DMS 273 (cell line): ENCODE measurements around the gene ITGB7.

Experiments used
- DNase-seq: peaks from one replicate; lab custom pipeline; 2025; ENCODE audit not compliant: unreplicated experiment; lab: John Stamatoyannopoulos, UW

Gene ITGB7, protein sequence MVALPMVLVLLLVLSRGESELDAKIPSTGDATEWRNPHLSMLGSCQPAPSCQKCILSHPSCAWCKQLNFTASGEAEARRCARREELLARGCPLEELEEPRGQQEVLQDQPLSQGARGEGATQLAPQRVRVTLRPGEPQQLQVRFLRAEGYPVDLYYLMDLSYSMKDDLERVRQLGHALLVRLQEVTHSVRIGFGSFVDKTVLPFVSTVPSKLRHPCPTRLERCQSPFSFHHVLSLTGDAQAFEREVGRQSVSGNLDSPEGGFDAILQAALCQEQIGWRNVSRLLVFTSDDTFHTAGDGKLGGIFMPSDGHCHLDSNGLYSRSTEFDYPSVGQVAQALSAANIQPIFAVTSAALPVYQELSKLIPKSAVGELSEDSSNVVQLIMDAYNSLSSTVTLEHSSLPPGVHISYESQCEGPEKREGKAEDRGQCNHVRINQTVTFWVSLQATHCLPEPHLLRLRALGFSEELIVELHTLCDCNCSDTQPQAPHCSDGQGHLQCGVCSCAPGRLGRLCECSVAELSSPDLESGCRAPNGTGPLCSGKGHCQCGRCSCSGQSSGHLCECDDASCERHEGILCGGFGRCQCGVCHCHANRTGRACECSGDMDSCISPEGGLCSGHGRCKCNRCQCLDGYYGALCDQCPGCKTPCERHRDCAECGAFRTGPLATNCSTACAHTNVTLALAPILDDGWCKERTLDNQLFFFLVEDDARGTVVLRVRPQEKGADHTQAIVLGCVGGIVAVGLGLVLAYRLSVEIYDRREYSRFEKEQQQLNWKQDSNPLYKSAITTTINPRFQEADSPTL

DNA sequence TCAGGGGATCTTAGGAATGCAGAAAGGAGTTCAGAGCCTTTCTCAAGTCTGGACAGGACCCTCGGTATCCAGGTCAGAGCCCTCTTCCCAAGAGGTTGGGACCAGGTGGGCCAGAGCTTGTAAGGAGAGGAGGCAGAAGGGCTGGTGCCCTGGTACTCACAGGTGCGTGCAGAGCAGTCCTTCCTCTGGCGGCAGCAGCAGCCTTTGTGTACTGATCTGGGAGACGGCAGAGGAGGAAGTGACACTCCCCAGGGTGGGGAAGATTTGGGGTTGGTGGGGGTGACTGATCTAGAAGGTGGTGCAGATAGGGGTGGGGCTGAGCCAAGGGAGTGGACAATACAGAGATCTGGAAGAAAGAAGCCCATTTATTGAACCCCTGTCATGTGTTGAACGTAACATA is at the start of gene ITGB7:
ITGB7 (minus strand) TSS at position 210 of the 400 bp plus-strand sequence. CDS start 6,808 bp downstream, outside the sequence.
- no peak for DNase-seq

DNA sequence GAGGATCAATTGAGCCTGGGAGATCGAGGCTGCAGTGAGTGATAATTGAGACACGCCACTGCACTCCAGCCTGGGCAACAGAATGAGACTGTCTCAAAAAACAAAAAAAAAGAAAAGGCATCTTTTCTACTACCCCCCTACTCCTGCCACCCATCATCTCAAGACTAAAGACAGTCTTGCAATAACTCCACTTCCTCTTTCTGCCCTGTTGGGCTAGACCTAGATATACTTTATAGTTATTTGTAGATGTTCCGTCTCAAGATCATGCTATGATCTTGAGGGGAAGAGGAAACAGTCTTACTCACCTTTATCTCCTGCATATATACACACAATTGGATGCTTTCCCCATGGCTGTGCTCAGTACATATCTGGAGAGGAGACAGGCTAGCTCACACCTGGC is 48.9 kb upstream of the ITGB7 start:
- DNase-seq = no peak

DNA sequence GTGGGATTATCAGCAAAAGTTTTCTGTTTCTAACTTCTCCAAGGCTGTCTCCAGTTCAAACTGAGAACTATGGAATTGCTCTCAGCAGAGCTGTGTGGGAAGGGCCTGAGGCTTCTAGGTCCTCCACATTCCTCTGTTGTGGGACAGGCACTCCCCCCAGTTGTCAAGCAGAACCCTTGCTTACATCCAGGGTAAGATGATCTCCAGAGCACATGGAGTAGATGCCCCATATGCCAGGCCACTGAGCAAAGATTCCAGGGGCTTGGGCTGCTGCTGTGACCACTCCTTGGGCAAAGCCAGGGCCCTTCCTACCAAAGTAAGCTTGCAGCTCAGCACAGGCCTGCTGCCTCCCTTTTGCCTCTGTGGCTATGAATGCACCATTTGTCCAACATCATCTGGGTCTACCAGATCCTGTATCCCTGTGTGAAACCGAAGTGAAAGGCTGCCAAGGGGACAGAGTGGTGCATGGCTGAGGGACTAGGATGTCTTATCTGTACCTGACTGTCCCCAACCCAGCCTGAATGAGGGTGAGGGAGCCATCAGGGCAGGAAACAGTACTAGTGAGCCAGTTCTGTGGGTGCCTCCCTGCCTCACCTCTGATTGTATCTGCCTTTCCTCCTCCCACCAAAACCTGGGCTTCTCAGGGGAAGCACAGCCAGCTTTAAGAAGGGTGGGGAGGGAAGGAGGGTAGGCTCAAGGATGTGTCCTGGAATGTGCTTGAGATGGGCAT is 47.9 kb upstream of the ITGB7 start:
- no peak for DNase-seq

DNA sequence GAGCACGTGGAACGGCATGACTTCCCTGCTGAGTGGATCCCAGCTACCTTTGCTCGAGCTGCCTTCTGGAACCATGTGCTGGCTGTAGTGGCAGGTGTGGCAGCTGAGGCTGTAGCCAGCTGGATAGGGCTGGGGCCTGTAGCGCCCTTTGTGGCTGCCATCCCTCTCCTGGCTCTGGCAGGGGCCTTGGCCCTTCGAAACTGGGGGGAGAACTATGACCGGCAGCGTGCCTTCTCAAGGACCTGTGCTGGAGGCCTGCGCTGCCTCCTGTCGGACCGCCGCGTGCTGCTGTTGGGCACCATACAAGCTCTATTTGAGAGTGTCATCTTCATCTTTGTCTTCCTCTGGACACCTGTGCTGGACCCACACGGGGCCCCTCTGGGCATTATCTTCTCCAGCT is 46.2 kb upstream of the ITGB7 start:
- no peak for DNase-seq

DNA sequence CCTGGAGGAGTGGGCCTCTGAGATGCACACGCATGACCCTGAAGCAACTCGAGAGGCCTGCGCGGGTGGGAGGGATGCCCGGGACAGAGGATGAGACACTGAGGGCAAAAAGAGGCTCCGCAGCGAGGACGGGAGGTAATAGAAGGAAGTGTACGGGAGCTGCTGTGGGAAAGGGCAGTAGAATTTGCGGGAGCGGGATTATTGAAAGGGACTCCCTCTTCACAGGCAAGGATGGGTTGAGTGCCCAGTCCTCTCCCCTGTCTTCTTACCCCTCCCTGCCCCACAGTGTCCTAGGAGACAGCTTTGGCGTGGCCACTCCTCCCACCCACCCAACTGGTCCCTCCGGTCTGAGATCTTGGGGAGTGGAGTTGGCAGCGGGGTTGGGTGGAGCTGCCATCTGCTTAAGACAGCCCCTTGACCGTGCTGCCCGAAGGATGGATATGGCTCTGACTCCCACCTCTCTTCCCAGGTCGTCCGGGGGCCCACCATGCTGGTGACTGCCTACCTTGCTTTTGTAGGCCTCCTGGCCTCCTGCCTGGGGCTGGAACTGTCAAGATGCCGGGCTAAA is 45.4 kb upstream of the ITGB7 start:
- DNase-seq = peak; percentile 65

DNA sequence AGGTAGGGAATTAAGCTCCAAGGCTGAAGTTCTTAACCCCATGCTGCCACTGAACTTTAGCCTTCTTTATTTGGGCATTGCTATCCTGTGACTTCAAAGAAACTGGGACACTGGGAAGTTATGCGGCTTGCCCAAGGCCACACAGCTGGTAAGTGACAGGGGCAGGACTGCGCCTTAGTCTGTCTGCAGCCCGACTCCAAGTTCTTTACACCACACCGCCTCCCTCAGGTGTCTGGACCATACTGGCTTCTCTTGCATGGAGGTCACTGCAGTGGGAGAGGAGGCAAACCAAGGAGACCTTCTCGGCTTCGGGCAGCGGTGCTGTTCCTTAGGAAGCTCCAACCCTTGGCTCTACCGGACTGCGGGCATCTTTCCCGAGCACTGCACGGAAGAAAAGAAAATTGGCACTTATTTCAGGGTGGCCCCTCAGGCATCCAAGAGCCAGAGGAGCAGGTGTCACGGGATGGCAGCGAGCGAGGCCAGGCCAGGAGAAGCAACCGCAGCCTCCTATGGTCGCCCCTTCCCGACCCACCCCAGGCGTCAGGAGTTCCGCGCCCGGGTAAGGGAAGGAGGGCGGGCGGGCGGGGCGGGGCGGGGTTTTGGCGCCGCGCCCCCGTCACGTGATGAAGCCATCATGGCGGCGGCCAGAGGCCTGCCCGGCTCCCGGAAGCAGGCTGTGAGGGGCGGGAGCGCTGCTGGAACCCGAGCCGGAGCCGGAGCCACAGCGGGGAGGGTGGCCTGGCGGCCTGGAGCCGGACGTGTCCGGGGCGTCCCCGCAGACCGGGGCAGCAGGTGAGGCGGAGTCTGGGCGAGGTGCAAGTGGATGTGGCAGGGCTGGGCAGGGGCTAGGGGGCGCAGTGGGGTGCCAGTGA is 44.7 kb upstream of the ITGB7 start:
- DNase-seq = peak; percentile 88

DNA sequence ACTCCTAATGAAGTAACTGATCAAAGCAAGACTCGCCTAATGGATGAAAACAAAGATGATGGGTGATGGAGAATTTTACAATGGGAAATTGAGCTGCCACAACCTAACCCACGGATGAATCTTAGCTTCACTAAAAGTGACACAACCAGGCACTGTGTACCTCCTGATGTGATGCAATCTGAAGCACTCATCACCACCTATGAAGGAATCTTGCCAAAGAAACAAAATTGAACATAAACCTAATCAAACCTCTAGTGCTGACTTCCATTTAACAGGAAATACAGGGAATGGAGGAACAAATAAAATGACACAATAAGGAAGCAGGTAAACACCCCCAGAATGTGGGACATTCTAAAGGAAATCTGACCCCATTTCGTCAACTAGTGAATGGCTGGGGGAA is 38.2 kb upstream of the ITGB7 start:
- no peak for DNase-seq

DNA sequence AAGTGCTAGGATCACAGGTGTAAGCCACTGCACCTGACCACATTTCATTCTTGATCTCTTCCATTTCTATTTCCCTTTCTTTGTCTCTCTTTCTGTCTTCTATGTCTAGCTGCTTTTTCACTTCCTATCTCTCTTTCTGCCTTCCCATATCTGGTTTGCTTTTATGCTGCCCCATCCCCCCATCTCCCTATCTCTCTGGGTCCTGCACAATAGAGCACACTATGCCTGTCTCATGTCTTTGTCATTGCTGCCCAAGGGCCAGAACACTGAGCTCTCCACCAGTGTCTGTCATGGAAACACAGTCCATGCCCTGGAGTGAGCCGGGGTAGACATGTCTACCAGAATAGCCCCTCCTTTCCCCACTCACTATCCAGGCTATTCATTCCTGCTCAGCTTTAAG is 37.3 kb upstream of the ITGB7 start:
- DNase-seq = no peak

DNA sequence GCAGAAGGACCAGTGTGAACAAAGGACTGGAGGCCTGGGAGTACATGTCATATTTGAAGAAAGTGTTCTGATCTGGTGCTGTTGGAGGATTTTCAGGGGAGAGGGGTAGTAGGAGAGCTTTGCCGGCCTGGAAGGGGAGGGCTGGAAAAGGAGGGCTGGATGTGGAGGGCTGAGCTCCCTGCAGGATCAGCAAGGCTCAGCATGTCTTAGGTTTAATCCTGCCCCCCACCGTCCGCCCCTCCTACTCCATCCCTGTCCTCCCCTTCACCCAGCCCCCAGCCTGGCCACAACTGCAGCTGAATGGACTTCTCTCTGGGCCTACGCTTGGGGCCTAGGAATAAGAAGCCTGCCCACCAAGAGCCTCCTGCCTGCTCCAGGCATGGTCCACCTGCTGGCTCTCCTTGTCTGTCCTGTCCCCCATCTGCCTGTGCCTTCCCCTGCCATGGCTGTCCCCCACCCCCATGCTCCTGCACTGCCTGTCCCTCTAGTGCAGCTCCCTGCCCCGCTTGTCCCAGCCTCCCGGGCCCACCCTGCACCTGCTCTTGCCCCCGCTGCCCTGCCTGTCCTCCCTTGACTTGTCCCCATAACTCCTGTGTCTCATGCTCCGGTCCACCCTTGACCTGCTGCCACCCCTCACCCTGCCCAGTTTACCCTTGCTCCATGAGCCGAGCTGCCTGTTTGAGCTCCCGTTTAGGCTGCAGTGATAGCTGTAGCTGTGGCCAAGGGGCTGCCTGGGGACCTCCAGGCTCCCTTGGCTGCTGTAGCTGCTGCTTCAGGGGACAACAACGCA is 34.8 kb upstream of the ITGB7 start:
- no peak for DNase-seq

DNA sequence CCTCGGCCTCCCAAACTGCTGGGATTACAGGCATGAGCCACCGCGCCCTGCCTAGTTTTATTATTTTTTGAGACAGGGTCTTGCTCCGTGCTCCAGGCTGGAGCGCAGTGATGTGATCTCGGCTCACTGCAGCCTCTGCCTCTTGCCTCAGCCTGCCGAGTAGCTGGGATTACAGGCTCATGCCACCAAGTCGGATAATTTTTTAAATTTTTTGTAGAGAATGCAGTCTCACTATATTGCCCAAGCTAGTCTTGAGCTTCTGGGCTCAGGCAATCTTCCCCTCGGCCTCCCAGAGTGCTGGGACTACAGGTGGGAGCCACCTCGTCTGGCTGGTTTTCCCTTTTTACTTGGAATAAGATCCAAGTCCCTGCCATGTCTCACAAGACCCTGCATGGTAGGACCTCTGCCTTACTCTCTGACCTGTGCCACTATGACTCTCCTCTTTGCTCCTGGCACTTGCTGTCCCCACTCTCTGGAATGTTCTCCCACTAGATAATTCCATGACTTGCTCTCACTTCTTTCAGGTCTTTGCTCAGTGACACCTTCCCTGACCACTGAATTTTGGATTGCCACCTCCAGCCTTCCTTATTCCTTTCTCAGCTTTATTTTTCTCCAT is 32.7 kb upstream of the ITGB7 start:
- no peak for DNase-seq

DNA sequence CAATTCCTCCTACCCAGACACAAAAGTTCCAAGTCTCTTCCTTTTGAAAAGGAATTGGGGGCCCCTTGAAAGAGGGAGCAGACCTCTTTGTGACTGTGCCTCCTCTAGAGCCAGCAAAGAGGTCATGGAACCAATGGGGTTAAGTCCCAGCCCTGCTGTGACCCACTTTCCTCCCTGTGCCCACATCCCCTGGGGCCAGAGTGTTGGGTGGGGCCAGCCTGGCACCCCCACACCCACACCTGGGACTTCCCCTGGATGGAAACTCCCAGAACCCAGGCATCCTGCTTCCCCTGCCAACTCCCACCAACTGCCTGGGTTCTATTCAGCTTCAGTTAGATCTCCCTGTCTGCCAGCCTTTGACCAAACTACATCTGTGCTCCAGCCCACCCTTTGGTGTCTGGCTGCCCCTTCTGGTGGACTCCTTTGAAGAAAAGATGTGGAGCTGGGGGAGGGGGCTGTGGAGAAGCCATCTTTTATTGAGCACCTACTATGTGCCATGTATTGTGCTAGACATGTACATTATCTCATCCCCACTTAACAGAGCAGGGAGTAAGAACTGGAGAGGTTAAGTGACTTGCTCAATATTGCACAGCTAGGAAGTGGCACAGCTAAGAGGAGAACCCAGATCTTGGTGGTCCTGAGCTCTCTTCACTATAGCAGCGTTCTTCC is 29.5 kb upstream of the ITGB7 start:
- DNase-seq = no peak

DNA sequence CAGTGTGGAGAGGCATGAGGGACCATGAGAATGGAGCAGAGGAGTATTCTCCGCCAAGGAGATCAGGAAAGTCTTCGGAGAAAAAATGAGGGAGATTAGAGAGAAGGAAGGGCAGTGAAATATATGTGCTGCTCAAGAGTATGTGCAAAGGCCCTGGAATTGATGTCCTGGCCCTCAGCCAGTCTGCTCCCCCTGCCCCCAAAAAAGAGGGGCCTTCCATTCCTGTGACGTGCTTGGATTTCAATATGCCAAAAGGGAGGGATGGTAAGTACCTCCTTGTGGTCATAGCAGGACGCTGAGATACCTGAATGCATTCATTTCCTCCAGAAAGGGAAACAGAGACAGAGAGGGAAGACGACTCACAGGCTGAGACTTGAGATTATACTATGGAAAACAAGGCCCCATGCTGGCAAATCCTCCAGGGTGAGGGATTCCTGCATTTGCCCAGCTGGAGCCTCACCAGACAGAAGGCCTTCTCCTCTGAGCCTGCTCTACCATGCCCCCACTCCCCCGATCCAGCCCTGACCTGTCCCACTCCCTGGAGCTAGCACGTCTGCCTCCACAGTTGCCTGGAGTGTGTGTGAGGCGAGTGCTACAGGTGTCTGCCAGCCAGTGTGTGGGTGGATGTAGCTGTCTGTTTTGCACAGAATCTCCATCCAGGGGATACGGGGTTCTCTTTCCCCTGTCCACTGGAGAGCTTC is 28.8 kb upstream of the ITGB7 start:
- peak; percentile 65 for DNase-seq

DNA sequence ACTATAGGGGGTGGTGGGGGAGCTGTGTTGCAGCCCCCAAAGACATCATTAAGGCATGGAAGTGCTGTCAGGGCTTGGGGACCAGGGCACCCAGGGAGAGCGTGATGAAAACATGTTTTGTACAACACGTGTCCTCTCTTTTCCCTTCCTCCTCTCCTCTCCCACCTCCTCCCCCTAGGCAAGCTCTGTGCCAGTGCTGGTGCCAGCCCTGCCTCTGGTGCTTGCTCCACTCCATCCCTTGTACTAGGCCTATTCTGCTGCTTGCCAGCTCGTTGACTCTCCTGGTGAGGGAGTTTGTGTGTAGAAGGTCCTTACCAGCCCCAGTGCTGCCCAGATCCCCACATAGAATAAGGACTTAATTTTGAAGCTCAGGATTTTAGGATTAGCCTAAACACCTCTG is 28.1 kb upstream of the ITGB7 start:
- no peak for DNase-seq

DNA sequence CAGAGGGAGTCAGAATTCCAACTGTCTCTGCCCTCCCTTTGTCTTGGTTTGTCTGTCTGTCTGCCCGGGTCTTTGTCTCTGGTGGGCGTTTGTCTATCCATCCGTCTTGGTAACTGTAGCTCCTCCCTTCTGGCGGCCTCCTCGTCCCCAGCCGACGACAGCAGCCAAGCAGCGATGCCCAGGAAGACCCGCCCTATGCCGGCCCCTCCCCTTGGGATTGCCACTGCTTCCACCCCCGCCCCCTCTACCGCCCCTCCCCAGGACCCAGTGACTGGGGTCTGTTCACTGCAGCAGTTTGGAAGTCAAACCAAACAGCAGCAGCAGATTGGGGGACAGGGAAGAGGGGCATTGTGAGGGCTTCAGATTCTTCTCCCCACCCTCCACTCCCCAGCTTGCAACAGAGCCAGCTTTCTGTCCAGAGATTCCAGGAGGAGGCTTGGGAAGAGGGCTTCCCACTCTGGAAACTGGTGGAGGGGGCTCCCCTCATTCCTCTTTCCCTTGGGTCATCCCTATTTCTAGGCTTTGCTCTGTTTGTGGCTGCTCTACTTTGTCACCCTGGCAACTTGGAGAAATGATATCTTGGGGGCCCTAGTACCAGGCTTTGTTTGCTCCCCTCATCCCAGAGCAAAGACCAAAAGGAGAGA is 27.3 kb upstream of the ITGB7 start:
- DNase-seq = peak; percentile 34

DNA sequence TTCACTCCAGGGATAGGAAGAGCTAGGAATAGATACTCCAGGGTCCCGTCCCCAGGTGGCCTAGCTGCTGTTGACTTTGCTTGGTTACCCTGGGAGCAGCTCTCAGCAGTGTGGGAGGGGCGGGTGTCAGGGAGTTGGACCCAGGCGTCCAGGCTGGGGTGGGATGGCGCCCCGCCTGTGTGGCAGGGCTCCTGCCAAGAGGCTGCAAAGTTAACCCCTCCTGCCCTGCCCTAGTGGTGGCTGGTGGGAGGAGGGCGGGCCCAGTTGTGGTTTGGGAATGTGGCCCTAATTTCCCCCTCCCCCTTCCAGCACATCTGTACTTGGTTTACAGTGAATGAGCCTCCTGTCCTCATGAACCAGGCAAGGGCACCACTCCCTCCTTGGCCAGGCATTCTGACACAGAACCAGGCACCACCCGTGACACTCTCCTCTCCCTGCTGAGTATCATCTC is 26.6 kb upstream of the ITGB7 start:
- no peak for DNase-seq

DNA sequence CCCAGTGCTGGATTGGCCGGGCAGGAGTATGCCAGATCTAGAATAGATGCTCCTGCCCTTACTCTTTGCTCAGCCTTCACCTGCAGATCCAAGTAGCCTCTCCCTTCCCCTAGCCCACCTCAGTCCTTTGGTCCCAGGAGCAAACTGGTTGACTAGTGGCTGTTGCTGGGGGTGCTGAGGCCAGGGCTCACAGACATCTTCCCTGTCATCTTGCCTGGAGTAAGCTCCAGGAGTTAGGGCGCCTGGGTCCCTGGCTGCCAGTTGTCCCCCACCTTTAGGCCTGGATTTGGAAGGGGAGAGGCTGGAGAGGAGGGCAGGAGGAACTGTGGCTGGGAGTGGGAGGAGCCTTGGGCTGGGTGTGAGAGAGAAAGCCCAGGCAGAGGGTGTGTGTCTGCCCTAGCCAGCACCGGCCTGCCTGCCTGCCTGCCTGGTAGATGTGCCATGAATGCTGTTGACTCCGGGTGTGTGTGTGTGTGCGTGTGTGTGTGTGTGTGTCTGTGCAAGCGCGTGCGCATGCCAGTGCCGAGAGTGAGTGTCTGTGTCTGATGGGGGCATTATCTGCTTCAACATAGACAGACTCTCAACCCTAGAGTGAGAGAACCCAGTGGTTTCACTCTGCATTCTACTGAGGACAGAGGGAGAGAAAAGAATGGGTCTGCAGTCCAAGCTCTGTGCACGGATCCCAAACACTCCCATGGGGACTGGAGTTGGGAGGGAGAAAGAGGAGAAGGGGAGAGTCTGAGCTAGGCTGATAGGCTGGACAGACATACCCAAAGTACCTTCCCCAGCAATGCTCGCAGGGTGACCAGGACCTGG is 25.8 kb upstream of the ITGB7 start:
- peak; percentile 49 for DNase-seq
